HepG2 (cell line): ENCODE measurements around the gene JUND. TPM values are rescaled to one million over a fixed set of nuclear protein-coding genes. Genes with fewer than 3 reads are reported as not detected.
A peak's percentile ranks its signal among the peaks of the same experiment; 100 is the strongest.

Experiments used
- FOXK1 ChIP-seq: sonication (generic); formaldehyde crosslinking; IDR thresholded peaks from 2 replicates; pipeline ENCODE4 v1.4.0; 2020; ENCODE audit warnings: low read depth, missing genetic modification reagents, borderline replicate concordance
- HNRNPLL ChIP-seq: fragments of 200-400 bp; formaldehyde crosslinking; IDR thresholded peaks from 2 replicates; pipeline ENCODE4 v1.6.1; 2017; ENCODE audit warnings: mild to moderate bottlenecking, low read depth, low read length; ENCODE audit not compliant: poor library complexity, severe bottlenecking
- KLF16 ChIP-seq, 2 experiments: sonication (generic) in 1 of 2; formaldehyde crosslinking in 1 of 2; IDR thresholded peaks; 2 replicates each; pipeline versions ENCODE4 v1.6.1 to v1.8.0; 2016 to 2023; ENCODE audit warnings: missing genetic modification reagents in 2 of 2, missing compliant biosample characterization in 1 of 2
- MIER2 ChIP-seq: IDR thresholded peaks from 2 replicates; pipeline ENCODE4 v1.6.1; 2016; ENCODE audit warnings: missing biosample characterization, missing genetic modification reagents
- MXD4 ChIP-seq: IDR thresholded peaks from 2 replicates; pipeline ENCODE4 v1.6.1; 2016; ENCODE audit warnings: mild to moderate bottlenecking, missing biosample characterization, missing genetic modification reagents
- POLR2G ChIP-seq: fragments of 200-400 bp; formaldehyde crosslinking; IDR thresholded peaks from 2 replicates; pipeline ENCODE4 v1.6.1; 2018; ENCODE audit warnings: mild to moderate bottlenecking, low read depth, low read length, moderate library complexity
- SALL1 ChIP-seq: sonication (generic); formaldehyde crosslinking; IDR thresholded peaks from 2 replicates; pipeline ENCODE4 v1.8.0; 2022; ENCODE audit warnings: mild to moderate bottlenecking, missing genetic modification reagents
- SAP130 ChIP-seq: IDR thresholded peaks from 2 replicates; pipeline ENCODE4 v1.6.1; 2016; ENCODE audit warnings: low read depth
- SIN3A ChIP-seq: IDR thresholded peaks from 2 replicates; pipeline ENCODE4 v1.6.1; 2011; ENCODE audit warnings: low read depth, mild to moderate bottlenecking, control low read depth, low read length, borderline replicate concordance
- SOX5 ChIP-seq: IDR thresholded peaks from 2 replicates; pipeline ENCODE4 v1.6.1; 2016; ENCODE audit warnings: borderline replicate concordance
- SRSF1 ChIP-seq: fragments of 200-400 bp; formaldehyde crosslinking; optimal IDR thresholded peaks from 2 replicates; pipeline ENCODE3; 2017; ENCODE audit warnings: mild to moderate bottlenecking, low read depth, low read length, moderate library complexity
- ZMAT3 ChIP-seq: sonication (generic); formaldehyde crosslinking; conservative IDR thresholded peaks from 2 replicates; pipeline ENCODE4 v1.7.0; 2021; ENCODE audit warnings: missing genetic modification reagents
- ZNF629 ChIP-seq: sonication (generic); formaldehyde crosslinking; conservative IDR thresholded peaks from 2 replicates; pipeline ENCODE4 v1.5.0; 2020; ENCODE audit warnings: missing genetic modification reagents
- ZNF772 ChIP-seq: sonication (generic); formaldehyde crosslinking; IDR thresholded peaks from 2 replicates; pipeline ENCODE4 v1.5.0; 2020; ENCODE audit warnings: mild to moderate bottlenecking, missing genetic modification reagents
- ZSCAN9 ChIP-seq: IDR thresholded peaks from 2 replicates; pipeline ENCODE4 v1.6.1; 2016; ENCODE audit warnings: borderline replicate concordance
- polyA plus RNA-seq, 8 experiments: library from polyadenylated mRNA; depleted of rRNA in 3 of 8; stranded (reverse) in 7 of 8; unstranded in 1 of 8; fragments of >200 nt; fragmentation: Illumina TruSeq in 4 of 8; extraction: Trizol in 4 of 8; gene quantifications; 2 replicates each; pipeline versions ENCODE4 v1.2.1 to v1.2.3, GENCODE V29; 2011 to 2016; ENCODE audit warnings: low read depth in 4 of 8, missing spikeins in 1 of 8, mixed read lengths in 1 of 8; ENCODE audit not compliant: insufficient read depth in 1 of 8
- total RNA-seq, 5 experiments: library from RNA; depleted of rRNA; stranded (reverse); fragments of >200 nt; fragmentation: Illumina TruSeq; extraction: Trizol; gene quantifications; 2 replicates each; pipeline ENCODE4 v1.2.3, GENCODE V29; 2016; ENCODE audit warnings: low read depth in 1 of 5
- TF ChIP-seq, protein P1 (sequence below), 2 experiments: sonication (generic) in 1 of 2; formaldehyde crosslinking in 1 of 2; IDR thresholded peaks; 2 replicates each; pipeline versions ENCODE4 v1.6.1 to v1.9.0; 2014 to 2022; ENCODE audit warnings: antibody characterized with exemption in 1 of 2, borderline replicate concordance in 1 of 2, inconsistent platforms in 1 of 2, low read depth in 1 of 2, missing genetic modification reagents in 1 of 2
- TF ChIP-seq, protein P2 (sequence below): sonication (generic); formaldehyde crosslinking; IDR thresholded peaks from 2 replicates; pipeline ENCODE4; 2020; ENCODE audit warnings: missing genetic modification reagents, mild to moderate bottlenecking, borderline replicate concordance
- TF ChIP-seq, protein P3 (sequence below): fragments of 450-650 bp; IDR thresholded peaks from 2 replicates; pipeline ENCODE4 v1.6.1; 2016
- TF ChIP-seq, protein P4 (sequence below): sonication (generic); formaldehyde crosslinking; IDR thresholded peaks from 2 replicates; pipeline ENCODE4 v1.5.0; 2020; ENCODE audit warnings: missing genetic modification reagents

JUND gene
- total and polyA plus RNA-seq, 2 of the 13 experiments (the other 11 are each of a cell fraction or from before 2014, with no cell fraction given): 41.2 to 59.8 TPM

DNA sequence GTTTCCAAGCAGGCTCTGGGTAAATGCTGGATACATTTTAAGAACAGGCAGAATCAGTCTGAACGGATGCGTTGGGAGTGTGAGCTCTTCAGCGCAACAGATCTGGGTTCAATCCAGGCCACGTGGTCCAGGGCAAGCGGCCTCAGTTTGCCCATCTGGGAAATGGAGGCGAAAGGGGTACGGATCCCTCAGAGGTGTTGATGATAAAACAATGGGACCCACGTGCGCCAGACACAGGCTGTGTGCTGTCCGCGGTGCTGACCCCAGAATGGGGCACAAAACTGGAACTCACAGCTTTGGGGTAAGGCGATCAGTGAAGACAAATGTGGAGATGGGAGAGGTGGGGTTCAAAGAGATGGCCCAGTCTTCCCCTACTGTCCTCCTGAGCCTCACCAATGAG is 42.1 kb downstream of the JUND start (continued):
- TF ChIP-seq, protein P1, sequence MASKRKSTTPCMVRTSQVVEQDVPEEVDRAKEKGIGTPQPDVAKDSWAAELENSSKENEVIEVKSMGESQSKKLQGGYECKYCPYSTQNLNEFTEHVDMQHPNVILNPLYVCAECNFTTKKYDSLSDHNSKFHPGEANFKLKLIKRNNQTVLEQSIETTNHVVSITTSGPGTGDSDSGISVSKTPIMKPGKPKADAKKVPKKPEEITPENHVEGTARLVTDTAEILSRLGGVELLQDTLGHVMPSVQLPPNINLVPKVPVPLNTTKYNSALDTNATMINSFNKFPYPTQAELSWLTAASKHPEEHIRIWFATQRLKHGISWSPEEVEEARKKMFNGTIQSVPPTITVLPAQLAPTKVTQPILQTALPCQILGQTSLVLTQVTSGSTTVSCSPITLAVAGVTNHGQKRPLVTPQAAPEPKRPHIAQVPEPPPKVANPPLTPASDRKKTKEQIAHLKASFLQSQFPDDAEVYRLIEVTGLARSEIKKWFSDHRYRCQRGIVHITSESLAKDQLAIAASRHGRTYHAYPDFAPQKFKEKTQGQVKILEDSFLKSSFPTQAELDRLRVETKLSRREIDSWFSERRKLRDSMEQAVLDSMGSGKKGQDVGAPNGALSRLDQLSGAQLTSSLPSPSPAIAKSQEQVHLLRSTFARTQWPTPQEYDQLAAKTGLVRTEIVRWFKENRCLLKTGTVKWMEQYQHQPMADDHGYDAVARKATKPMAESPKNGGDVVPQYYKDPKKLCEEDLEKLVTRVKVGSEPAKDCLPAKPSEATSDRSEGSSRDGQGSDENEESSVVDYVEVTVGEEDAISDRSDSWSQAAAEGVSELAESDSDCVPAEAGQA (IDR thresholded peaks at IDR 0.05; ENCODE audit: low read depth): no peak
- TF ChIP-seq, protein P1 (CRISPR knock-in tag; IDR thresholded peaks at IDR 0.05; ENCODE audit: borderline replicate concordance): no peak
- TF ChIP-seq FOXK1 (CRISPR knock-in tag) (peak; percentile 25; the same call in 1 of the 2 replicates), SIN3A (0 out of 2 replicates have a peak, but pooled peaks have one; percentile 39), KLF16 (CRISPR knock-in tag; IDR thresholded peaks at IDR 0.05) (0 out of 4 replicates have a peak, but pooled peaks of 1 of the 2 experiments have one; percentile 30), SRSF1 (no peak), SALL1 (peak; percentile 29; the same call in 1 of the 2 replicates), ZNF629 (CRISPR knock-in tag) (peak; percentile 84), ZNF772 (CRISPR knock-in tag) (no peak), SOX5 (CRISPR knock-in tag) (peak; percentile 64; the same call in 1 of the 2 replicates), MXD4 (CRISPR knock-in tag) (peak; percentile 69; the same call in 1 of the 2 replicates), POLR2G (no peak), HNRNPLL (no peak), SAP130 (CRISPR knock-in tag) (peak; percentile 62), MIER2 (CRISPR knock-in tag) (peak; percentile 93), ZSCAN9 (0 out of 2 replicates have a peak, but pooled peaks have one; percentile 32), ZMAT3 (no peak)
- TF ChIP-seq, protein P2, sequence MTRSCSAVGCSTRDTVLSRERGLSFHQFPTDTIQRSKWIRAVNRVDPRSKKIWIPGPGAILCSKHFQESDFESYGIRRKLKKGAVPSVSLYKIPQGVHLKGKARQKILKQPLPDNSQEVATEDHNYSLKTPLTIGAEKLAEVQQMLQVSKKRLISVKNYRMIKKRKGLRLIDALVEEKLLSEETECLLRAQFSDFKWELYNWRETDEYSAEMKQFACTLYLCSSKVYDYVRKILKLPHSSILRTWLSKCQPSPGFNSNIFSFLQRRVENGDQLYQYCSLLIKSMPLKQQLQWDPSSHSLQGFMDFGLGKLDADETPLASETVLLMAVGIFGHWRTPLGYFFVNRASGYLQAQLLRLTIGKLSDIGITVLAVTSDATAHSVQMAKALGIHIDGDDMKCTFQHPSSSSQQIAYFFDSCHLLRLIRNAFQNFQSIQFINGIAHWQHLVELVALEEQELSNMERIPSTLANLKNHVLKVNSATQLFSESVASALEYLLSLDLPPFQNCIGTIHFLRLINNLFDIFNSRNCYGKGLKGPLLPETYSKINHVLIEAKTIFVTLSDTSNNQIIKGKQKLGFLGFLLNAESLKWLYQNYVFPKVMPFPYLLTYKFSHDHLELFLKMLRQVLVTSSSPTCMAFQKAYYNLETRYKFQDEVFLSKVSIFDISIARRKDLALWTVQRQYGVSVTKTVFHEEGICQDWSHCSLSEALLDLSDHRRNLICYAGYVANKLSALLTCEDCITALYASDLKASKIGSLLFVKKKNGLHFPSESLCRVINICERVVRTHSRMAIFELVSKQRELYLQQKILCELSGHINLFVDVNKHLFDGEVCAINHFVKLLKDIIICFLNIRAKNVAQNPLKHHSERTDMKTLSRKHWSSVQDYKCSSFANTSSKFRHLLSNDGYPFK (CRISPR knock-in tag): no peak
- TF ChIP-seq, protein P3, sequence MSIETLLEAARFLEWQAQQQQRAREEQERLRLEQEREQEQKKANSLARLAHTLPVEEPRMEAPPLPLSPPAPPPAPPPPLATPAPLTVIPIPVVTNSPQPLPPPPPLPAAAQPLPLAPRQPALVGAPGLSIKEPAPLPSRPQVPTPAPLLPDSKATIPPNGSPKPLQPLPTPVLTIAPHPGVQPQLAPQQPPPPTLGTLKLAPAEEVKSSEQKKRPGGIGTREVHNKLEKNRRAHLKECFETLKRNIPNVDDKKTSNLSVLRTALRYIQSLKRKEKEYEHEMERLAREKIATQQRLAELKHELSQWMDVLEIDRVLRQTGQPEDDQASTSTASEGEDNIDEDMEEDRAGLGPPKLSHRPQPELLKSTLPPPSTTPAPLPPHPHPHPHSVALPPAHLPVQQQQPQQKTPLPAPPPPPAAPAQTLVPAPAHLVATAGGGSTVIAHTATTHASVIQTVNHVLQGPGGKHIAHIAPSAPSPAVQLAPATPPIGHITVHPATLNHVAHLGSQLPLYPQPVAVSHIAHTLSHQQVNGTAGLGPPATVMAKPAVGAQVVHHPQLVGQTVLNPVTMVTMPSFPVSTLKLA: peak; percentile 39
- TF ChIP-seq, protein P4, sequence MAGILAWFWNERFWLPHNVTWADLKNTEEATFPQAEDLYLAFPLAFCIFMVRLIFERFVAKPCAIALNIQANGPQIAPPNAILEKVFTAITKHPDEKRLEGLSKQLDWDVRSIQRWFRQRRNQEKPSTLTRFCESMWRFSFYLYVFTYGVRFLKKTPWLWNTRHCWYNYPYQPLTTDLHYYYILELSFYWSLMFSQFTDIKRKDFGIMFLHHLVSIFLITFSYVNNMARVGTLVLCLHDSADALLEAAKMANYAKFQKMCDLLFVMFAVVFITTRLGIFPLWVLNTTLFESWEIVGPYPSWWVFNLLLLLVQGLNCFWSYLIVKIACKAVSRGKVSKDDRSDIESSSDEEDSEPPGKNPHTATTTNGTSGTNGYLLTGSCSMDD (CRISPR knock-in tag): no peak
